Limb (tissue), 2 donors: ENCODE measurements around the gene MYO18A.
"Not testable (repeated sequence)": the region's sequence is repeated elsewhere in the genome, so short reads cannot be mapped to it uniquely, and the experiment has no call there.

Experiments used
- DNase-seq, 2 donors: peaks; one replicate each; pipeline ENCODE4 v3.0.0-alpha.2; 2016; ENCODE audit errors: extremely low spot score in 2 of 2

Gene MYO18A, protein sequence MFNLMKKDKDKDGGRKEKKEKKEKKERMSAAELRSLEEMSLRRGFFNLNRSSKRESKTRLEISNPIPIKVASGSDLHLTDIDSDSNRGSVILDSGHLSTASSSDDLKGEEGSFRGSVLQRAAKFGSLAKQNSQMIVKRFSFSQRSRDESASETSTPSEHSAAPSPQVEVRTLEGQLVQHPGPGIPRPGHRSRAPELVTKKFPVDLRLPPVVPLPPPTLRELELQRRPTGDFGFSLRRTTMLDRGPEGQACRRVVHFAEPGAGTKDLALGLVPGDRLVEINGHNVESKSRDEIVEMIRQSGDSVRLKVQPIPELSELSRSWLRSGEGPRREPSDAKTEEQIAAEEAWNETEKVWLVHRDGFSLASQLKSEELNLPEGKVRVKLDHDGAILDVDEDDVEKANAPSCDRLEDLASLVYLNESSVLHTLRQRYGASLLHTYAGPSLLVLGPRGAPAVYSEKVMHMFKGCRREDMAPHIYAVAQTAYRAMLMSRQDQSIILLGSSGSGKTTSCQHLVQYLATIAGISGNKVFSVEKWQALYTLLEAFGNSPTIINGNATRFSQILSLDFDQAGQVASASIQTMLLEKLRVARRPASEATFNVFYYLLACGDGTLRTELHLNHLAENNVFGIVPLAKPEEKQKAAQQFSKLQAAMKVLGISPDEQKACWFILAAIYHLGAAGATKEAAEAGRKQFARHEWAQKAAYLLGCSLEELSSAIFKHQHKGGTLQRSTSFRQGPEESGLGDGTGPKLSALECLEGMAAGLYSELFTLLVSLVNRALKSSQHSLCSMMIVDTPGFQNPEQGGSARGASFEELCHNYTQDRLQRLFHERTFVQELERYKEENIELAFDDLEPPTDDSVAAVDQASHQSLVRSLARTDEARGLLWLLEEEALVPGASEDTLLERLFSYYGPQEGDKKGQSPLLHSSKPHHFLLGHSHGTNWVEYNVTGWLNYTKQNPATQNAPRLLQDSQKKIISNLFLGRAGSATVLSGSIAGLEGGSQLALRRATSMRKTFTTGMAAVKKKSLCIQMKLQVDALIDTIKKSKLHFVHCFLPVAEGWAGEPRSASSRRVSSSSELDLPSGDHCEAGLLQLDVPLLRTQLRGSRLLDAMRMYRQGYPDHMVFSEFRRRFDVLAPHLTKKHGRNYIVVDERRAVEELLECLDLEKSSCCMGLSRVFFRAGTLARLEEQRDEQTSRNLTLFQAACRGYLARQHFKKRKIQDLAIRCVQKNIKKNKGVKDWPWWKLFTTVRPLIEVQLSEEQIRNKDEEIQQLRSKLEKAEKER (N-terminal part only)

GRCh38 chr17:29180034-29180787 lies at the start of gene MYO18A:
Gene MYO18A, minus strand, starts transcription at chr17:29180398. Its CDS starts 13,458 bp downstream, at chr17:29166940.
- peak; percentile 80 to 90 for DNase-seq

GRCh38 chr17:29225396-29225795 lies 45.2 kb upstream of the MYO18A start:
- DNase-seq: no peak

GRCh38 chr17:29221338-29221737 lies 41.1 kb upstream of the MYO18A start:
- not testable (repeated sequence) for DNase-seq

DNA sequence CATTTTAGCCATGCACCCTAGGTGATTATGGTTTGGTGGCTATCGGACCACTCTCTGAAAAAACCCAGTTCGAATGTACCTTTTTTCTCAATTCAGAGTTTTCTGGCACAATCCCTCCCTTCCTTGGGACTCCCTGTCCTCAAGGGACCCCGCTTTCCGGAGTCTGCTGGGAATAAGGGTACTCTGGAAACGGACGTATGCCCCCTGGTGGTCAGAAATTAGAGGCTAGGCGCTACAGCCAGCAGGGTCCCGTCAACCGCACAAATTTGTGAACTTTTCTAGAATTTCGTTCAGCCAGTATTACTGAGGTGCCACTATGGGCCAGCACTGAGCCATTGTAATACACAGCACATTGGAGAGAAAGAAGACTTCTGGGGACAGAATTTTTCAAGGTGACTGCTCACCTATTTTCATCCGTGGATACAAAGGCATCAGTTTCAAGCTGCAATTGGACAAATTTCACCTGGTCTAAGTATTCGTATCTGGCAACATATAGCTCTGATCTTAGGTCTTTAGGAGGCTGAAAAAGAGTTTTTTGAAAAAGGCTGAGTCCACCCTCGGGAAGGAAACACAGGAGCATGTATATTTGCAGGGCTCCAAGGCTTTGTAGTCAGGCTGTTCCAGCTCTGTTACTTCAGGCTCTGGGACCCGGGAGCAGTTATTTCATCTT lies 39.3 kb upstream of the MYO18A start:
- DNase-seq: peak; percentile 65 to 82

GRCh38 chr17:29216856-29217255 lies 36.7 kb upstream of the MYO18A start:
- no peak for DNase-seq

GRCh38 chr17:29216181-29216580 lies 36.0 kb upstream of the MYO18A start:
- DNase-seq: no peak

DNA sequence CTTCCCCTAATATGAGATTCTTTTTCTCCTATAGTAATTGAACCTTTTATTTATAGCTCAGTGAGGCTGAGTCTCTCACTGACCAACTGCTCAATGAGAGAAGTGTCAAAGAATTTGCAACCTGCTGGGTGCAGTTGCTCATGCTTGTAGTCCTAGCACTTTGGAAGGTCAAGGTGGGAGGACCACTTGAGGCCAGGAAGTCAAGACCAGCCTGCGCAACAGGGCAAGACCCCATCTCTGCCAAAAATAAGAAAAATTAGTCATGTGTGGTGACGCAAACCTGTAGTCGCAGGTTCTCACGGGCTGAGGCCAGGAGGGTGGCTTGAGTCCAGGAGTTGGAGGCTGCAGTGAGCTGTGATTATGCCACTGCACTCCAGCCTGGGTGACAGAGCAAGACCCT lies 35.5 kb upstream of the MYO18A start:
- no peak for DNase-seq

DNA sequence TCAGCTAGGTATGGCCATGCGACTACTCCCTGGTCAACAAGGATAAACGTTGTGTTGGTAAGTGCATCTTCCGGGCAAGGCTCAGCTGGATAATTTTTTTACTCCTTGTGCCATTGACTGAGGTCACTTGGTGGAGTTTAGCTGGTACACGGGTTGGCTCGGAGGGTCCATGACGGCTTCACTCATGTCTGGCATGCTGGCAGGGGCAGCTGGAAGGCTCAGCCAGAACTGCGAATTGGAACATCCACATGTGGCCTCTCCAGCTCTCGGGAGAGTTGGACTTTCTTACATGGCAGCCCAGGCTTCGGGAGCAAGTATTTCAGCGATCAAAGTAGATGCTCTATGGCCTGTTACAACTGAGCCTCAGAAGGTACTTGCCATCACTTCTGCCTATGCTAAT lies 35.0 kb upstream of the MYO18A start:
- no peak for DNase-seq

DNA sequence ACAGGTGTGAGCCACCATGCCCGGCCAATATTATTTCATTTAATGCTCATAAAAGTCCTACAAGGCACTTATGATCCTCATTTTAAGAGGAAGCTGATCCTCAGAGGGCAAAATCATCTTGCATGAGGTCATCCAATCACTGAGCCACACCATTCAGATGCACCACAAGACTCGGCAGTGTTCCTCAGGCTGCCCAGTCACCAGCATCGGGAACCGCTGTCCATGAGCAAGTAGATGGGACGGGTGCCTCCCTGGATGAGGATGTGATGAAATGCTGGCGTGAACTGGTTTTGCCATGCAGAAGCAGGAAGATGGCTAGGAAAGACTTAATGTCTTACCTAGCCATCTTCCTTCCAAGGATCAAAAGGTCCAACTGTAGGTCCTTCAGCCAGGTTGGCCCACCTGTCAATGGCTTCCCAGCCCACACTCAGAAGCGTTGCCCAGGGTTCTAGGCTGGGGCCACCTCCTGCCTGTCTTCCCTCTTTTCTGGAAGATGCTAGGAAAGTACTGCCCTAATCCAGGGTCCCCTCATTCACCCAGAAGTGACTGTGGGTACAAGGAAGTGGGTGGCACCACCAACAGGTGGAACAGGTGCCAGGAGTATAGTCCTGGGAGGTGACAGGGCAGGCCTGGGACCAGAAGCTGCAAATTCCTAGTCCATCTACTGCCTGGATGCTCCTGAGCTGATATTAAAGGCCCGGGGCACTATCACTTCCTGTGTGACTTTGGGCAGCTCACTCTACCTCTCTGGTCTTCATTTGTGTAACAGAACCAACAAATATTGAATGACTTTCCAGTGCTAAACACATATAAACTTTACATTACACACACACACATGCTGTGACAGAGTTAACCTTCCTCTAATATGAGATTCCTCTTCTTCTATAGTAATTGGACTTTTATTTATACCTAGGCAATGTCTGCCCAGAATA lies 34.3 kb upstream of the MYO18A start:
- DNase-seq: no peak

- DNase-seq: no peak
Measured at GRCh38 chr17:29212681-29213121, 32.5 kb upstream of the MYO18A start.

DNA sequence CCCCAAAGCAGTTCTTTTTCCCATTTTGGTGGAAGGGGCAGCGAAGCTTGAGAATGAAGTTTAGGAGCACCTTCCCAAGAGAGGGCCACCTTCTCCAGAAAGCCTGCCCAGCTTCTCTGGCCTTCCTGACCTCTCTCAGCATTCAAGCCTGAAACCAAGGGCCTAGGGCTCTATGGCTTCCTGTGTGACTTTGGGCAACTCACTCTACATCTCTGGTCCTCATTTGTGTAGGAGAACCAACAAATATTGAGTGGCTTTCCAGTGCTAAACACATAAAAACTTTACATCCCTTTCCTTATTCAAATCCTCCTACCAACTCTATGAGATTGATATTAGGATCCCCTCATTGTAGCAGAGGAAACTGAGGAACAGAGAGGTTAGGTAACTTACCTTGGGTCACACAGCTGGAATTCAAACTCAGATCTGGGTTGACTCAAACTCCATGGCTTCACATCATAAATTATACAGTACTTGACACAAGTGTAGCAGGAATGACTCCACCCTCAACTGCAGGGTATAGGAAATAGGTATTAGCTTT lies 32.0 kb upstream of the MYO18A start:
- no peak for DNase-seq

DNA sequence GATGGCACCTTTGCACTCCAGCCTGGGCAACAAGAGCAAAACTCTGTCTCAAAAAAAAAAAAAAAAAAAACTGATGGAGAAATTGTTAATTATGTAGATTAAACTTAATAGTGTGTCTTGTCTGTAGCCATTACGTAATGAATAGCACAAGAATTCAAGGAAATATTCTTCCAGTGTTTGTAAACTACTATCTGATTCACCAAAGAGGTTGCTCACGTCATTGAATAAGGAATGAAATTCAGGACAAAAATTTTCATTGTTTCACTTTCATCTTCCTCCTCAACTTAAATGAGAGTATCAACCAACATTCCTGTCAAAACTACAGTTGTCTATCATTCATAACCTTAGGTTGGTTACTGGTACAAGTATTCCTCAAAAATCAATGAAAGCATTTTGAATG lies 30.7 kb upstream of the MYO18A start:
- no peak for DNase-seq

DNA sequence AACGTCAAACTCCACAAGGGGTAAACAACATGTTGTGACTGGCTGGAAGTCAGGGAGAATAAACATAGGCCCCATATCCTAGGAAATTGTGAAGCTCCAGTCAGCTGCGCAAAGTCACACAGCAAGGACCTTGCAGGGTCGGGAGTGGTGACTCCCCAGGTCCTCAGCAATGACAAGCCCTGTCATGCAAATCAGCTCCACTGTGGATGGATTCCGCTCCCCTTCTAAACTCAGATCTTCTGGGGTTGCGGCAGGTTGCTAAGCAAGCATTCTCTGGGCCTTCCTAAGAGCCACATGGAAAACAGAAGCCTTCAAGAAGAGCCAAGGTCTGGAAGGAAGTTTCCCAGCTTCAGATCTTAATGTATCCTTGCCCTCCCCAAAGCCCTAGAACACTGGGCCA lies 28.9 kb upstream of the MYO18A start:
- DNase-seq: no peak

- DNase-seq: no peak
Measured at GRCh38 chr17:29207975-29208374, 27.8 kb upstream of the MYO18A start.

GRCh38 chr17:29205047-29205446 lies 24.8 kb upstream of the MYO18A start:
- DNase-seq: no peak

GRCh38 chr17:29204068-29204804 lies 24.0 kb upstream of the MYO18A start:
- not testable (repeated sequence) for DNase-seq

GRCh38 chr17:29197516-29198272 lies 17.5 kb upstream of the MYO18A start:
- DNase-seq: no peak
